ENCODE measurements around the gene GPR45. TPM values are rescaled to one million over a fixed set of nuclear protein-coding genes. Genes with fewer than 3 reads are reported as not detected.

The GPR45 gene
- total and polyA plus RNA-seq, 2 donors (not counting 3 experiments of a cell fraction or from before 2014, with no cell fraction given) = not detected

DNA sequence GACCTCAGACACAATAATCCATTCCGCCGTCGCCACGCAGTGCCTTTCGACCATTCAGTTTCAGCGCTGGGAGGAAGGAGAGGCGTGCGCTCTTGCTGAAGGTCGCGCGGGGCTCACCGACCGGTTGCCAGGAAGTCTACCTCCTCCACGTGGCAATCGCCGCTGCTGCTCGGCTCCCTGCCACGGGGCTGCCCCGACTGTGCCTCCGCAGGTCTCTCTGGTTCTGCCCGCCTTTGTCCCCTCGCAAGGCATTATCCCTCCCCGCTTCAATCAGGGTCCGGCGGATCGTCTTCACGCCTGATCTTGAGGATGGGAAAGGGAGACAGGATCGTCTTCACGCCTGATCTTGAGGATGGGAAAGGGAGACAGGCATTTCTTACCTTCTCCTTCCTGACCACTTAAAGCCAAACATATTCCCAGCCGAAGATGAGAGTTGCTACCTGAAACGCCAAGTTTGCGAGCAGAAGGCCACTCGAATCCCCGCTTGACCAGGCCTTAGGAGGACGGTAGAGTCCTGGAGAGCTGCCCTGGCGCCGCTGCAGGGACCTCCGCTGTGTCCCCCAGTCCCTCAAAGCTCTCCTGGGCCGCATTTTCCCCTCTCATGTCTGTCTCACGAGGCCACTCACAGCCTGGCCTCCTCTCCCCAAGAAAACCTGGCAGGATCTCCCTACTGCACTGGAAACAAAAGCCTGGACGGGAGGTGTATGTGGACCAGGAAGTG lies 4.3 kb upstream of the GPR45 start:
- H3K27me3 ChIP-seq (ENCODE audit: control insufficient read depth in 2 of 2, insufficient read depth in 2 of 2, low read length in 2 of 2) = peaks cover 2 to 7% of the 10 kb centered on the region in 2 experiments
- dilution Hi-C loops (cut with MboI; ENCODE audit: extremely low pct_ligation_motif_present, low sequenced_read_pairs) (no loop called here), intact Hi-C loops (cut with micrococcal nuclease) (loop anchor here (5.0 kb wide), 1 partner anchor 285 kb away; no protein-coding TSS in a partner anchor)
- H3K4me2 ChIP-seq (ENCODE audit: insufficient read depth, low read length) = no peak overlapping the region
- no peaks in the 10 kb centered on the region for H3K9me3 ChIP-seq (replicated peaks; ENCODE audit: control insufficient read depth, insufficient read depth, low read length)
- no peaks in the 10 kb centered on the region for H3K9me1 ChIP-seq (replicated peaks; ENCODE audit: control insufficient read depth, extremely low read depth, insufficient read depth, low read length)
- ChIA-PET CTCF (interaction anchor here (0.8 to 7.6 kb wide), 12 partner anchors 15 to 133 kb away, joined by 3 to 225 read pairs (median 5); no protein-coding TSS in a partner anchor), POLR2A (no interaction called here)
- DNase-seq (ENCODE audit: low read depth, low spot score) (peak; percentile 28), FAIRE-seq (peak; percentile 44)
- H2AFZ ChIP-seq (ENCODE audit: low read depth, low read length) = peak overlapping the region; percentile 26
- H3K4me1 ChIP-seq (ENCODE audit: control insufficient read depth, extremely low read depth, insufficient read depth, low read length) = peaks cover 4% of the 10 kb centered on the region
- H3K36me3 ChIP-seq (ENCODE audit: control insufficient read depth in 2 of 2, extremely low read depth in 1 of 2, insufficient read depth in 2 of 2, low read length in 2 of 2) = no peaks in the 10 kb centered on the region
- no peak overlapping the region for H3K27ac ChIP-seq (ENCODE audit: insufficient read depth, low read depth, low read length)
- H3K9ac ChIP-seq (replicated peaks; ENCODE audit: extremely low read depth, insufficient read depth, low read length) = no peak overlapping the region
- no peak overlapping the region for H3K4me3 ChIP-seq (replicated peaks in 1 of 3; ENCODE audit: insufficient read depth in 1 of 3, low read depth in 1 of 3, low read length in 3 of 3)
- H3K79me2 ChIP-seq (ENCODE audit: control insufficient read depth, insufficient read depth, low read length) = no peaks in the 10 kb centered on the region
- TF ChIP-seq FOS (IDR thresholded peaks at IDR 0.05; ENCODE audit: borderline replicate concordance, insufficient read depth, low read length) = no peak
- no peak for TF ChIP-seq MYC (IDR thresholded peaks at IDR 0.05; ENCODE audit: low read depth, low read length)
- TF ChIP-seq, protein P1, sequence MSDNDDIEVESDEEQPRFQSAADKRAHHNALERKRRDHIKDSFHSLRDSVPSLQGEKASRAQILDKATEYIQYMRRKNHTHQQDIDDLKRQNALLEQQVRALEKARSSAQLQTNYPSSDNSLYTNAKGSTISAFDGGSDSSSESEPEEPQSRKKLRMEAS (IDR thresholded peaks at IDR 0.05; ENCODE audit: insufficient read depth, insufficient read length) = no peak
- no peak for TF ChIP-seq EZH2 (IDR thresholded peaks at IDR 0.05; ENCODE audit: borderline replicate concordance, low read depth, low read length, severe bottlenecking)
- TF ChIP-seq JUN (IDR thresholded peaks at IDR 0.05; ENCODE audit: borderline replicate concordance, insufficient read depth, insufficient read length, low read depth) = no peak
- TF ChIP-seq POLR2AphosphoS5 (IDR thresholded peaks at IDR 0.05; ENCODE audit: insufficient read depth, low read depth, low read length) = no peak
- TF ChIP-seq GATA2 (IDR thresholded peaks at IDR 0.05; ENCODE audit: insufficient read depth, insufficient read length, low read depth, low read length) = no peak
- TF ChIP-seq POLR2A (IDR thresholded peaks at IDR 0.05; ENCODE audit: low read depth, low read length) = no peak
- TF ChIP-seq, protein P2, sequence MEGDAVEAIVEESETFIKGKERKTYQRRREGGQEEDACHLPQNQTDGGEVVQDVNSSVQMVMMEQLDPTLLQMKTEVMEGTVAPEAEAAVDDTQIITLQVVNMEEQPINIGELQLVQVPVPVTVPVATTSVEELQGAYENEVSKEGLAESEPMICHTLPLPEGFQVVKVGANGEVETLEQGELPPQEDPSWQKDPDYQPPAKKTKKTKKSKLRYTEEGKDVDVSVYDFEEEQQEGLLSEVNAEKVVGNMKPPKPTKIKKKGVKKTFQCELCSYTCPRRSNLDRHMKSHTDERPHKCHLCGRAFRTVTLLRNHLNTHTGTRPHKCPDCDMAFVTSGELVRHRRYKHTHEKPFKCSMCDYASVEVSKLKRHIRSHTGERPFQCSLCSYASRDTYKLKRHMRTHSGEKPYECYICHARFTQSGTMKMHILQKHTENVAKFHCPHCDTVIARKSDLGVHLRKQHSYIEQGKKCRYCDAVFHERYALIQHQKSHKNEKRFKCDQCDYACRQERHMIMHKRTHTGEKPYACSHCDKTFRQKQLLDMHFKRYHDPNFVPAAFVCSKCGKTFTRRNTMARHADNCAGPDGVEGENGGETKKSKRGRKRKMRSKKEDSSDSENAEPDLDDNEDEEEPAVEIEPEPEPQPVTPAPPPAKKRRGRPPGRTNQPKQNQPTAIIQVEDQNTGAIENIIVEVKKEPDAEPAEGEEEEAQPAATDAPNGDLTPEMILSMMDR (IDR thresholded peaks at IDR 0.05; ENCODE audit: extremely low read depth in 1 of 2, insufficient read depth in 1 of 2, low read depth in 1 of 2, low read length in 2 of 2) = no peak
- H4K20me1 ChIP-seq (replicated peaks; ENCODE audit: control insufficient read depth, extremely low read depth, insufficient read depth, low read length) = no peaks in the 10 kb centered on the region
- BruUV-seq (replicated peaks) = no TSS peak

Measured in endothelial cell of umbilical vein (primary cell).